Neural cell (in vitro differentiated cells): ENCODE results near the gene NIM1K. TPM values are rescaled to one million over a fixed set of nuclear protein-coding genes. Genes with fewer than 3 reads are reported as not detected.

Experiments used
- H2AFZ ChIP-seq: fragments of 200-600, 300-800 bp; sonication (generic), shearing (Covaris generic); 2 replicates; pipeline ENCODE4 v1.6.0; 2014; ENCODE audit warnings: low read depth, mild to moderate bottlenecking, antibody characterized with exemption, low read length, moderate library complexity
- H3F3A ChIP-seq: fragments of 200-600 bp; shearing (Covaris generic); 2 replicates; pipeline ENCODE4 v1.6.1; 2016; ENCODE audit warnings: mild to moderate bottlenecking, moderate library complexity, mixed read lengths, antibody characterized with exemption, low read length; ENCODE audit not compliant: insufficient read depth, poor library complexity, severe bottlenecking
- H3K27ac ChIP-seq: fragments of 200-600, 300-800 bp; sonication (generic), shearing (Covaris generic); 2 replicates; pipeline ENCODE4 v1.5.1; 2014; ENCODE audit warnings: mild to moderate bottlenecking, low read length, moderate library complexity
- H3K27me3 ChIP-seq: fragments of 300-800, 200-600 bp; sonication (generic), shearing (Covaris generic); 2 replicates; pipeline ENCODE4 v1.6.0; 2014; ENCODE audit warnings: mild to moderate bottlenecking, low read depth, low read length, moderate library complexity; ENCODE audit not compliant: insufficient read depth
- H3K36me3 ChIP-seq: fragments of 300-800, 200-600 bp; sonication (generic), shearing (Covaris generic); 2 replicates; pipeline ENCODE4 v1.5.1; 2014; ENCODE audit warnings: mild to moderate bottlenecking, antibody characterized with exemption, low read length, moderate library complexity; ENCODE audit not compliant: insufficient read depth
- H3K4me2 ChIP-seq: fragments of 300-800, 200-600 bp; sonication (generic), shearing (Covaris generic); 2 replicates; pipeline ENCODE4 v1.6.0; 2014; ENCODE audit warnings: mild to moderate bottlenecking, low read length
- H3K4me3 ChIP-seq: fragments of 300-800, 200-600 bp; sonication (generic), shearing (Covaris generic); 2 replicates; pipeline ENCODE4 v1.5.1; 2014; ENCODE audit warnings: mild to moderate bottlenecking, low read length, moderate library complexity
- H3K79me2 ChIP-seq: fragments of 200-600 bp; shearing (Covaris generic); replicated peaks from 2 replicates; pipeline ENCODE4 v1.6.0; 2014; ENCODE audit warnings: mild to moderate bottlenecking, low read length, moderate library complexity; ENCODE audit not compliant: insufficient read depth
- H3K9ac ChIP-seq: fragments of 300-800, 200-600 bp; sonication (generic), shearing (Covaris generic); 2 replicates; pipeline ENCODE4 v1.6.1; 2016; ENCODE audit warnings: mild to moderate bottlenecking, low read length, mixed read lengths
- H3K9me2 ChIP-seq: fragments of 200-600 bp; shearing (Covaris generic); 2 replicates; pipeline ENCODE4 v1.6.1; 2016; ENCODE audit warnings: mild to moderate bottlenecking, low read length, mixed read lengths; ENCODE audit not compliant: insufficient read depth
- H3K9me3 ChIP-seq: fragments of 200-600, 300-800 bp; sonication (generic), shearing (Covaris generic); 2 replicates; pipeline ENCODE4 v1.6.1; 2016; ENCODE audit warnings: mild to moderate bottlenecking, mixed run types, low read length, moderate library complexity, mixed read lengths
- H4K20me1 ChIP-seq: fragments of 200-600 bp; shearing (Covaris generic); 2 replicates; pipeline ENCODE4 v1.6.1; 2016; ENCODE audit warnings: mild to moderate bottlenecking, mixed run types; ENCODE audit not compliant: insufficient read depth
- CTCF ChIP-seq: fragments of 450-650 bp; IDR thresholded peaks from 2 replicates; pipeline ENCODE4 v1.5.1; 2014; ENCODE audit warnings: antibody characterized with exemption, mild to moderate bottlenecking, moderate library complexity; ENCODE audit not compliant: poor library complexity, severe bottlenecking
- EP300 ChIP-seq: fragments of 450-650 bp; conservative IDR thresholded peaks from 2 replicates; pipeline ENCODE4 v1.6.1; 2014; ENCODE audit warnings: antibody characterized with exemption, mild to moderate bottlenecking, moderate library complexity; ENCODE audit not compliant: poor library complexity, severe bottlenecking
- EZH2 ChIP-seq: fragments of 200-600, 300-800 bp; shearing (Covaris generic), sonication (generic); IDR thresholded peaks from 2 replicates; pipeline ENCODE4 v1.6.1; 2014; ENCODE audit warnings: antibody characterized with exemption, low read length, borderline replicate concordance, mild to moderate bottlenecking; ENCODE audit not compliant: insufficient read depth, poor library complexity, severe bottlenecking
- MXI1 ChIP-seq: fragments of 450-650 bp; conservative IDR thresholded peaks from 2 replicates; pipeline ENCODE4 v1.6.1; 2014; ENCODE audit warnings: antibody characterized with exemption, mild to moderate bottlenecking; ENCODE audit not compliant: poor library complexity, severe bottlenecking
- POLR2AphosphoS5 ChIP-seq: IDR thresholded peaks from 2 replicates; pipeline ENCODE4 v1.6.1; 2012
- RAD21 ChIP-seq: fragments of 450-650 bp; conservative IDR thresholded peaks from 2 replicates; pipeline ENCODE4 v1.6.1; 2014; ENCODE audit warnings: antibody characterized with exemption, mild to moderate bottlenecking, moderate library complexity
- REST ChIP-seq: IDR thresholded peaks from 2 replicates; pipeline ENCODE4 v1.6.1; 2012; ENCODE audit warnings: borderline replicate concordance
- SMC3 ChIP-seq: fragments of 450-650 bp; conservative IDR thresholded peaks from 2 replicates; pipeline ENCODE4 v1.6.1; 2014; ENCODE audit warnings: antibody characterized with exemption, mild to moderate bottlenecking, moderate library complexity; ENCODE audit not compliant: poor library complexity
- TAF1 ChIP-seq: IDR thresholded peaks from 2 replicates; pipeline ENCODE4 v1.6.1; 2012; ENCODE audit warnings: low read depth
- polyA plus RNA-seq: library from polyadenylated mRNA; depleted of rRNA; stranded (reverse); fragments of >200 nt; gene quantifications from 2 replicates; pipeline ENCODE4 v1.2.3, GENCODE V29; 2014

NIM1K gene
- polyA plus RNA-seq, 1 donor from 2014 or later: 4.4 TPM

DNA sequence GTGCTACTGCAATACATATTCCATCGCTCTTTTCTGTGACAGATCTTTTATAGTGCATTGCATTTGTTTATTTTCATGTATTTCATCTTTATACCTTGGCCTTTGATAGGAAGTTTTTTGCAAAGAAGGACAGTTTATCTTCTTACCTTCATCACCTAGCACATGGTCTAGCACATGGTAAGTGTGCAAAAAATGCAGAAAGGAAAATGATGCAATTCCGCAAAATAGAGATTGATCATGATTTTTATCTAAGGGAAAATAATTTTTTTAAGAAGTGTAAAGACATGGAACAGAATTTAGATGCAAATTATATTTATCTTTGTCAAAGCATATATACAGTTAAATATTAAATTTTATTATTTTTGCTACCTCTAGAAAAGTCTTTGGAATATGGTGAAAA is 19.2 kb upstream of the NIM1K start:
- H3F3A ChIP-seq: no peaks in the 10 kb centered on the region
- no peaks in the 10 kb centered on the region for H3K9me2 ChIP-seq
- H3K27ac ChIP-seq: no peak overlapping the region
- no peaks in the 10 kb centered on the region for H3K79me2 ChIP-seq
- H2AFZ ChIP-seq: no peak overlapping the region
- H3K9ac ChIP-seq: no peak overlapping the region
- no peaks in the 10 kb centered on the region for H4K20me1 ChIP-seq
- H3K4me3 ChIP-seq: no peak overlapping the region
- TF ChIP-seq REST (no peak), MXI1 (no peak), EZH2 (no peak), TAF1 (no peak), EP300 (no peak), RAD21 (no peak), CTCF (no peak), SMC3 (no peak)
- no peak overlapping the region for H3K4me2 ChIP-seq
- peaks cover 5% of the 10 kb centered on the region for H3K36me3 ChIP-seq
- H3K9me3 ChIP-seq: no peaks in the 10 kb centered on the region
- H3K27me3 ChIP-seq: no peaks in the 10 kb centered on the region

DNA sequence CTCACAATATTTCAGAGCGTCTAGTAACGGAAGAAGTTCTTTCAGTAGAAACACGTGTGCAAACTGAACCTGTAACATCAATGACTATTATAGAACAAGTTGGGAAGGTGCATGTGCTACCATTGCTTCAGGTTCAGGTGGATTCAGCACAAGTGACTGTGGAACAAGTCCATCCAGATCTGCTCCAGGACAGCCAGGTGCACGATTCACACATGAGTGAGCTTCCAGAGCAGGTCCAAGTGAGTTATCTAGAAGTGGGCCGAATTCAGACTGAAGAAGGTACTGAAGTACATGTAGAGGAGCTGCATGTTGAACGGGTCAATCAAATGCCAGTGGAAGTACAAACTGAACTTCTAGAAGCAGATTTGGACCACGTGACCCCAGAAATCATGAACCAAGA is 17.4 kb upstream of the NIM1K start:
- Histone ChIP-seq H3K4me2 (no peak overlapping the region), H3K9me2 (no peaks in the 10 kb centered on the region), H3F3A (no peaks in the 10 kb centered on the region), H3K9me3 (no peaks in the 10 kb centered on the region), H3K4me3 (no peak overlapping the region), H3K36me3 (peaks cover 5% of the 10 kb centered on the region), H3K9ac (no peak overlapping the region), H4K20me1 (no peaks in the 10 kb centered on the region), H3K27me3 (no peaks in the 10 kb centered on the region), H3K79me2 (no peaks in the 10 kb centered on the region), H2AFZ (no peak overlapping the region), H3K27ac (no peak overlapping the region)
- TF ChIP-seq CTCF: no peak
- no peak for TF ChIP-seq POLR2AphosphoS5
- TF ChIP-seq EP300: no peak
- no peak for TF ChIP-seq SMC3
- no peak for TF ChIP-seq EZH2
- no peak for TF ChIP-seq REST
- TF ChIP-seq MXI1: no peak
- TF ChIP-seq TAF1: no peak
- no peak for TF ChIP-seq RAD21
